NCI-H146 treated with DMSO at 0.1 percent for 48 hours (cell line): ENCODE results near the gene GRK3.
"Not testable (repeated sequence)": the region's sequence is repeated elsewhere in the genome, so short reads cannot be mapped to it uniquely, and the experiment has no call there.

ENCODE experiments used
- DNase-seq: peaks from one replicate; lab custom pipeline; 2025; ENCODE audit not compliant: unreplicated experiment; lab: John Stamatoyannopoulos, UW

Gene GRK3

DNA sequence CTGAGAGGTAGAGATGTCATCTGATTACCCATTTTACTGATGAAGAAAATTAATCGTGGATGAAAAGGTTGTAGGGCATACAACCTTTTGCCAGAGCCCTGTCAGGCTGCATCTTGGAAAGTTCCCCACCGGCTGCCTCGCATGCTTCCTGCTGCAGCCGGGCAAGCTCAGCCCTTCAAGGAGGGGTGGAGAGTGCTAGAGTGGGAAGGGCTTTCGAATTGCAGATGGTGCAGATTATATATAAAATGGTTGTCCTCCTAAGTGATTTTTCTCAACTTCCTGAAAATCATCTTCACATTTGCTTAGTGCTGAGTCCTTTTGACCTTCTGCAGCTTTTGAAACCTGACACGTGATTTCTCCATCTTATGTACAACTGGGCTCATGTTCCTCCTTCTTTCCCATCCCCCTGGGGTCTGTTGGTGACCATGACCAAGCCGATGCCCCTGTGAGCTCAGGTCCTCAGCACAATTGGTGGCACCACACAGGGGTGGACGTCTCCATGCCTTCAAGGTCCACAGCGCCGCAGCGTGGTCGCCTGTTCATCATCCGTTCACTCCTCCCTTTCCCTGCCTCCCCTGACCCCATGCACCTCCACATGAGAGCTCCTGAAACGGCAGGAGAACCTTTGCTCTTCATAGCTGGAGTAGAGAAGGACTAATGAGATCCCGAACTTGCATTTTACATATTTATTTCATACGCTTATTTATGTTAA is 129.9 kb downstream of the GRK3 start:
- DNase-seq: no peak

DNA sequence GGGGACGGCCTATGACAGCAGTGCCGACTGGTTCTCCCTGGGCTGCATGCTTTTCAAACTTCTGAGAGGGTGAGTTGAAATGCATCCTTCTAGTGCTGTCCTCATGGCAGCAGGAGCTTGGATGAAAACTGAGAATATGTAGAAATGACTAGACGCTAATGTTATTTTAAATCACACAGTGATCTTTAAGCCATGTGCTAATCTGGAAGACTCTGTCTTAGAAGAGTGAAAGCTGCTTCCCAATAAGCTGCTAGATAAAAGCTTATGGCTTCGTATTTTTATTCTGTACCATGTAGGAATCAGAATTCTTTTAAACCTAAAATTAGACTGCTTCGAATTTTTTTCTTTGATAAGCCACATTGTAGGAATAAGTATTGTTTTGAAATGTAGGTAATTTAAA is 130.7 kb downstream of the GRK3 start:
- no peak for DNase-seq

DNA sequence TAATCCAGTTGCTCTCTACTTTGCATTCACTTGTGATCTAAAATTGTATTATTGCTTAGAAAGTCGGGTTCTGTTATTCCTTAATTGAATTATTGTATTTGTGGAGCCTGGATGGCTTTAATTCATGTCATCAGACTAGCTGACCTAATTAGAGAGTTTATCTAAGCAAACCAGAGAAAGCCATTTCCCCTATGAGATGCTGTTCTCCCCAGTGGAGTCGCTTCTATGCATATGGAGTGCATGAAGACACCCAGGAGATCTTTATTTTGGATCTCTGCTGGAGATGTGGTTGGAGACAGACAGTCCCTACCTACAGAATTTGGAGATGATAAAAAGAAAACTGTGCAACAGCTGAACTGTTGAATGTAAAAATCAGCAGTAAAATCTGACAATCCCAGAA is 132.3 kb downstream of the GRK3 start:
- DNase-seq: no peak

GRCh38 chr22:25697181-25697664 is 132.7 kb downstream of the GRK3 start:
- DNase-seq: no peak

DNA sequence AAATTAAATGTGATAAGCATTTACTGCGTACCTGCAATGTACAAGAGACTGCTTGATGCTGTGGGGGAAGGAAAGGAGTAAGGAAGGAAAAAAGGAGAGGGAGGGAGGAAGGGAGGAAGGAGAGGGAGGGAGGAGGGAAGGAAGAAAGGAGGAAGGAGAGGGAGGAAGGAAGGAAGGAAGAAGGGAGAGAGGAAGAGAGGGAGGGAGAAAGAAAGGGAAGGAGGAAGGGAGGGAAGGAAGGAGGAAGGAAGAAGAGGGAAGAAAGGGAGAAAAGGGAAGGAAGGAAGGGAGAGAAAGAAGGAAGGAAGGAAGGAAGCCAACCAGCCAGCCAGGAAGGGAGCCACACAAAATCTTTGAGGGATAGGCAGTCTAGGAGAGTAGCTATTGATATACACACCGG is 133.5 kb downstream of the GRK3 start:
- DNase-seq: no peak

DNA sequence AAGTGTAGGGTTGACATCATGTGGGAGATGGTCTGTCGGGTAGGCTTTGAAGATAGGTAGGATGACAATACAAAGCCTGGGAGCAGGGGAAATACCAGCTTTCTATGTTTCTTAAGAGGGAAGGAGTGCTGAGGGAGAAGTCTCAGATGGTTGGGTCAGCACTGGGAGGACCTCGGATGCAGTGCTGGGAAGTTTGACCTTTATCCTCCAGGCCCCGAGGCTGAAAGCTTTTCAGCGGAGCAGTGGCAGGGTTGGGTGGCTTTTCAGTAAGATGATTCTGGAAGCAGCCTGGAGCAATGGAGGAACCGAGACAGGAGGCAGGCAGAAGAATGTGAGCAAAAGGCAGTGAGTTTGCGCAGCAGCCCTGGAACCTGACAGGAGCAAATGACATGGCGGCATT is 134.0 kb downstream of the GRK3 start:
- no peak for DNase-seq

- no peak for DNase-seq
Measured at GRCh38 chr22:25698978-25699377, 134.5 kb downstream of the GRK3 start.

DNA sequence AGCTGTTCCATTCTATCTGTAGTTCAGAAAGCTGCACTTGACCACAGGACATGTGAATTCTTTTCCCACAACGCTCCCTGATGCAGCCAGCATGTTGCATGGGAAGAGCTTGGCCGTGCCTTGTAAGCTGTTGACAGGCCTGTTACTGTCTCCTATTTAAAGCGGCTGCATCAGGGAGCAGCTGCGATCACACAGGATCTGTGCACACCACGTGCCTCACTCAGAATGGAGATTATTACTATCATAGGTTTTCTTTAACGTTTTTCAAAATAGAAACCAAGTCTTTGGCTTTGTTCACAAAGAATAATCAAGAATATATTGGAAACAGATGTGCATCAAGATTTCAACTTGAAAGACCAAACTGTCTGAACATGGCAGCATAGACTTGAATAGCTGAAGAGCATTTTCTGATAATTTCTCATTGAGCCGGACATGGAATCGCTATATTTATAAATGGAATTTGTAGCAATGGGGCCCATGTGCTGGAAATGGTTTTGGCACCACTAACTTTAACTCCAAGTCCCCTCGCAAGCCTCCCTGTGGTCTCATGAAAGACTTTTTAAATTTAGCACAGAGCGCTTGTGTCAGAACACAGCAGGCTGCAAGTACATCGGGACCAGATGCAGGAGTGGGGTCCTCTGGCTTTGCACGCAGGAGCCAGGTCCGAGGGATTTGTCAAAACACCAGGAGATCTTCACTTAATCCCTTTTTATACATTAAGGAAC is 136.7 kb downstream of the GRK3 start:
- no peak for DNase-seq

DNA sequence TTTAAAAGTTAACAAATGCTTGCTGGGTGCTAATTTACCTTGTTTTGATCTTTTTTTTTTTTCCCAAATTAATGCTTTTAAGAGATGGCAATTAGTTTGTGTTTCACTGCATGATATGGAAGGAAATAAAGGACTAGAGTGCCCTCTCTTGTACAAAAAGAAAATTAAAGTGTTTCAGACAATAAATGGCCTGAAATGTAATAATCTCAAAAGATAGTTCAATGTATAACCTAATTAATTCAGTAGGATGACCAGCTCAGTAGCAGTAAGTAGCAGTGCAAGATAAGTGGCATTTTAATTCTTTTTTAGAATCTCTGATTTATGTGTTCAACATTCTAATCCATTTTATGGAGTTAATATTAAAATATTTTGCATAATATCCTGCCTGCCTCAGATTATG is 137.6 kb downstream of the GRK3 start:
- peak; percentile 11 for DNase-seq

GRCh38 chr22:25702571-25703167 is 138.2 kb downstream of the GRK3 start:
- DNase-seq: no peak

- no peak for DNase-seq
Measured at GRCh38 chr22:25704701-25705100, 140.2 kb downstream of the GRK3 start.

GRCh38 chr22:25706197-25706596 is 141.7 kb downstream of the GRK3 start:
- no peak for DNase-seq

DNA sequence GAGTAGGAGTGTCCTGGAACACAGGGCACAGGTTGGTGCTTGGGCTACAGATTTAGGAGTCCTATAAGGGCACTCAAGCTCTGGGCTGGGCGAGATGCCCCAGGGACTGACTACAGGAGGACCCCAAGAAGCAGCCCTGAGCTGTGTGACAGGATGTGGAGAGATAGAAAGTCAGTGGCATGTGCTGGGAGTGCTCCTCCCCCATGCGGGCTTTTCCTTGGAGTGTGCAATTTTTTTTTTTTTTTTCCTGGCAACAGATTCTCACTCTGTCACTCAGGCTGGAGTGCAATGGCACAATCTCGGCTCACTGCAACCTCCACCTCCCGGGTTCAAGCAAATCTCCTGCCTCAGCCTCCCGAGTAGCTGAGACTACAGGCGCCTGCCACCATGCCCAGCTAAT is 144.0 kb downstream of the GRK3 start:
- not testable (repeated sequence) for DNase-seq

DNA sequence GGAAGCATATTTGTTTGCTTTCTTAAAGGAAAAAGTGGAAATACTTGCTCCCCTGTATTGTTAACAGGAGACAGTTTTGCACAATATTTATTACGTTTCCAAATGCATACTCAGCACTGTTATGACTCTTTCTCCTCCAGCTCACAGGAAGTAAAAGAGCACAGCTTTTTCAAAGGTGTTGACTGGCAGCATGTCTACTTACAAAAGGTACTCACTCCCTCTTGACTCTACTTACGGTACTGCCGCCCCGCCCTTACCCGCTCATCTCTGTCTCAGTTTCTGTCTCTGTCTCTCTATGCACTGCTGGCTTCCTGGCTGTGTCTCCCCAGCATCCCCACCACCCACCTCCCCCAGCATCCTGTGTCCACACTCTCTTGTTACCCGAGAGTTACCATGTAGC is 145.3 kb downstream of the GRK3 start:
- no peak for DNase-seq

DNA sequence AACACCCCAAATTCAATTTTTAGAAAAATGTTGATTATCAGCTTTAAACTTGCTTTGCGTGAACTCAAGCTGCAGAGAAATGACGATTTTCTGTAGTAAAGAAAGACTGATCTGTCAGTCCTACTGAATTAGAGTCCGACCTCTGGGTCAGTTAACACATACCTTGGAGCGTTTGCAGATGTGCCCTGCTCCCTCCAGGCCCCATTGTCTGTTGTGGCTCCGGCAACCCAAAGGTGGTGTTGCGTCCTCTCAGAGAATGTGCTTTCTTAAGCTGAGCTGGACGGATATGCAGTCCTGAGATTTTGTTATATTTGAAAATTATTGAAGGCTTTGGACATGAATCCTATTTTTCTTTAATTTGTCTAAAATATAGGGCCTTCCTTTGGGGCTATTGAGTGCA is 146.0 kb downstream of the GRK3 start:
- DNase-seq: no peak

DNA sequence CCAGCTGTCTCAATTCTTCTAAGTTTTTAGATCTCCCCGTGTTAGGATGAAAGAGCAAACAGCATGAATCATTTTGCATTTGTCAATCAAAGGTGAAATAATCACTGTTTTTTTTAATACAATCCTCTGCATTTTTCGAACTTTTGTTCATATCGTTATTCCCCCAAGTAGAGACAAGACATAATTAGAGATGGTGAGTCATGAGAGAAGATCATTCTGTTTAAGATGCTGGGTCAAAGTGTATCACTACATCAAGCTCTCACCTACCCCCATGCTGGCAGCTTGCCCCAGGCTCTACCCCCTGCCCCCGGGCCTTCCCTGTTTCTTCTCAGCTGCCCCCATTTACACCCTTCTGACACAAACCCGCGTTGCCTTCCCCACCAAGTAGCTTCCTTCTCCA is 147.0 kb downstream of the GRK3 start:
- DNase-seq: no peak

GRCh38 chr22:25712661-25713400 is 148.4 kb downstream of the GRK3 start:
- DNase-seq: no peak

DNA sequence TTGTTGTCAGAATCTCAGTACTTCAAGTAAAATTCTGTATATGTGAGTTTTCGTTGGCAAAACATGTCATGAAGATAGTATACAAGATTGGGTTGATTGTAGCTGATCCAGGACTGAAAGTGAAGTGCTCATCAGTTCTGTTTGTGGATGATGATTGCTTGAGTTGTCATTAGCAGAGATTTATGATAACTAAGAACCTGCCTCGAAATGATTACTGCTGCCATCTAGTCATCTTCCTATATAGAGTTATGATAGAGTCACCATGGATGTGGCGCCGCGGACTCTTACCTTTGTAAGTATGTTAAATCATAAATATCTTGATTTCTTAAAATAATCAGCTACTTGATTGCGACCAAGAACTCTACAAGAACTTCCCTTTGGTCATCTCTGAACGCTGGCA is 149.6 kb downstream of the GRK3 start:
- no peak for DNase-seq

- DNase-seq: no peak
Measured at GRCh38 chr22:25714739-25715138, 150.3 kb downstream of the GRK3 start.

- DNase-seq: peak; percentile 56
Measured at GRCh38 chr22:25716637-25717036, 152.2 kb downstream of the GRK3 start.

GRCh38 chr22:25718135-25718840 is 153.8 kb downstream of the GRK3 start:
- DNase-seq: no peak
